HG02981 (cell line): ENCODE data around the gene SLC4A1.

Experiments
- ATAC-seq: cut with Tn5 transposase; IDR thresholded peaks from one replicate; pipeline ENCODE4 v1.9.1; 2021; ENCODE audit warnings: mild to moderate bottlenecking, moderate library complexity; ENCODE audit not compliant: unreplicated experiment

SLC4A1 gene

GRCh38 chr17:44267818-44268490 is at the start of gene SLC4A1:
SLC4A1 (minus strand) TSS chr17:44268135; CDS start chr17:44262866, 5,269 bp downstream.
- no peak for ATAC-seq

- ATAC-seq, result no peak
Measured at GRCh38 chr17:44317545-44317944, 49.6 kb upstream of the SLC4A1 start.

GRCh38 chr17:44315760-44316731 is 48.1 kb upstream of the SLC4A1 start:
- ATAC-seq, result no peak

GRCh38 chr17:44314869-44315661 is 47.1 kb upstream of the SLC4A1 start:
- ATAC-seq, result no peak

GRCh38 chr17:44314524-44314868 is 46.6 kb upstream of the SLC4A1 start:
- no peak for ATAC-seq

GRCh38 chr17:44314031-44314430 is 46.1 kb upstream of the SLC4A1 start:
- no peak for ATAC-seq

GRCh38 chr17:44312396-44313104 is 44.6 kb upstream of the SLC4A1 start:
- ATAC-seq, result no peak

- ATAC-seq, result no peak
Measured at GRCh38 chr17:44311562-44312181, 43.7 kb upstream of the SLC4A1 start.

- no peak for ATAC-seq
Measured at GRCh38 chr17:44310609-44311376, 42.9 kb upstream of the SLC4A1 start.

GRCh38 chr17:44310188-44310587 is 42.3 kb upstream of the SLC4A1 start:
- no peak for ATAC-seq

- ATAC-seq, result no peak
Measured at GRCh38 chr17:44309472-44309871, 41.5 kb upstream of the SLC4A1 start.

GRCh38 chr17:44308865-44309264 is 40.9 kb upstream of the SLC4A1 start:
- ATAC-seq, result no peak

GRCh38 chr17:44308320-44308818 is 40.4 kb upstream of the SLC4A1 start, which contains the start of gene RUNDC3A:
RUNDC3A (plus strand) TSS chr17:44308601; CDS start chr17:44308833, 232 bp downstream.
- ATAC-seq, result no peak

GRCh38 chr17:44307387-44308186 is 39.7 kb upstream of the SLC4A1 start:
- ATAC-seq, result no peak

- ATAC-seq, result no peak
Measured at GRCh38 chr17:44304651-44305050, 36.7 kb upstream of the SLC4A1 start.

- no peak for ATAC-seq
Measured at GRCh38 chr17:44297975-44298374, 30.0 kb upstream of the SLC4A1 start.

- no peak for ATAC-seq
Measured at GRCh38 chr17:44293509-44294226, 25.7 kb upstream of the SLC4A1 start.

- ATAC-seq, result no peak
Measured at GRCh38 chr17:44287651-44288050, 19.7 kb upstream of the SLC4A1 start.
